Uterus (tissue), 2 donors: ENCODE measurements around the gene MMP8.

Experiments
- POLR2A ChIP-seq, 2 donors: fragments of 450-650 bp; IDR thresholded peaks; one replicate each; pipeline ENCODE4 v1.6.1; 2016; ENCODE audit warnings: antibody characterized with exemption in 2 of 2, mild to moderate bottlenecking in 1 of 2, moderate library complexity in 1 of 2
- TF ChIP-seq, protein P1 (sequence below), 4 experiments: fragments of 200-600 bp in 2 of 4; fragments of 450-650 bp in 2 of 4; sonication (generic) in 2 of 4; IDR thresholded peaks; one replicate each; pipeline ENCODE4 v1.5.1; 2016 to 2019; ENCODE audit warnings: antibody characterized with exemption in 4 of 4, mild to moderate bottlenecking in 2 of 4, moderate library complexity in 1 of 4

DNA sequence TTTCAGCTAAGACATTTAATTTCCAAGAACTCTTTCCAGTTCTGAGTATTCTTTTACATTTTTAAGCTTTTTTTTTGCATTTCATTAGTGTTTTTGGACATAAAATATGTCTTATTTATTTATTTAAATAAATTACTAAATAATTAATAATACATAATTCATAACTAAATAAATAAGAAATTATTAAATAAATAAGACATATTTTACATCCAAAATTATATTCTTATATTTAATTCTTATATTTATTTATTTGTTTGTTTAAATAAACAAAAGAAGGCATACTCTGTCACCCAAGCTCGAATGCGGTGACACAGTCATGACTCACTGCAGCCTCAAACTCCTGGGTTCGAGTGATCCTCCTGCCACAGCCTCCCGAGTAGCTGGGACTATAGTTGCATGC is 16.1 kb downstream of the MMP8 start:
- TF ChIP-seq, protein P1, sequence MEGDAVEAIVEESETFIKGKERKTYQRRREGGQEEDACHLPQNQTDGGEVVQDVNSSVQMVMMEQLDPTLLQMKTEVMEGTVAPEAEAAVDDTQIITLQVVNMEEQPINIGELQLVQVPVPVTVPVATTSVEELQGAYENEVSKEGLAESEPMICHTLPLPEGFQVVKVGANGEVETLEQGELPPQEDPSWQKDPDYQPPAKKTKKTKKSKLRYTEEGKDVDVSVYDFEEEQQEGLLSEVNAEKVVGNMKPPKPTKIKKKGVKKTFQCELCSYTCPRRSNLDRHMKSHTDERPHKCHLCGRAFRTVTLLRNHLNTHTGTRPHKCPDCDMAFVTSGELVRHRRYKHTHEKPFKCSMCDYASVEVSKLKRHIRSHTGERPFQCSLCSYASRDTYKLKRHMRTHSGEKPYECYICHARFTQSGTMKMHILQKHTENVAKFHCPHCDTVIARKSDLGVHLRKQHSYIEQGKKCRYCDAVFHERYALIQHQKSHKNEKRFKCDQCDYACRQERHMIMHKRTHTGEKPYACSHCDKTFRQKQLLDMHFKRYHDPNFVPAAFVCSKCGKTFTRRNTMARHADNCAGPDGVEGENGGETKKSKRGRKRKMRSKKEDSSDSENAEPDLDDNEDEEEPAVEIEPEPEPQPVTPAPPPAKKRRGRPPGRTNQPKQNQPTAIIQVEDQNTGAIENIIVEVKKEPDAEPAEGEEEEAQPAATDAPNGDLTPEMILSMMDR (IDR thresholded peaks at IDR 0.05): no peak
- TF ChIP-seq POLR2A (IDR thresholded peaks at IDR 0.05): no peak
